NCI-H128 (cell line): Measurements from ENCODE around the gene ZNF785.
"Not testable (repeated sequence)": the region's sequence is repeated elsewhere in the genome, so short reads cannot be mapped to it uniquely, and the experiment has no call there.

Source experiments
- DNase-seq: peaks from one replicate; lab custom pipeline; 2025; ENCODE audit not compliant: unreplicated experiment; lab: John Stamatoyannopoulos, UW

Gene ZNF785

GRCh38 chr16:30602616-30603277 is 17.2 kb upstream of the ZNF785 start:
- no peak for DNase-seq

- DNase-seq = no peak
Observed at GRCh38 chr16:30601966-30602365, 16.5 kb upstream of the ZNF785 start.

GRCh38 chr16:30600929-30601328 is 15.4 kb upstream of the ZNF785 start:
- DNase-seq = no peak

GRCh38 chr16:30600215-30600614 is 14.7 kb upstream of the ZNF785 start:
- DNase-seq = no peak

- no peak for DNase-seq
Observed at GRCh38 chr16:30592871-30593270, 7.4 kb upstream of the ZNF785 start.

- not testable (repeated sequence) for DNase-seq
Observed at GRCh38 chr16:30590869-30591268, 5.4 kb upstream of the ZNF785 start.

- not testable (repeated sequence) for DNase-seq
Observed at GRCh38 chr16:30589582-30589981, 4.1 kb upstream of the ZNF785 start.

GRCh38 chr16:30588651-30589050 is 3.2 kb upstream of the ZNF785 start:
- no peak for DNase-seq

- DNase-seq = no peak
Observed at GRCh38 chr16:30585022-30585399, 486 bp downstream of the ZNF785 start.

- DNase-seq = no peak
Observed at GRCh38 chr16:30582611-30583340, 2.7 kb downstream of the ZNF785 start.

- no peak for DNase-seq
Observed at GRCh38 chr16:30581457-30581856, 4.0 kb downstream of the ZNF785 start.

GRCh38 chr16:30574678-30575077 is 10.8 kb downstream of the ZNF785 start:
- DNase-seq = no peak

- DNase-seq = peak; percentile 91
Observed at GRCh38 chr16:30571445-30572322, 13.8 kb downstream of the ZNF785 start, which contains the start of gene ZNF688. ZNF688 (minus strand) TSS chr16:30571714; CDS start chr16:30571629, 85 bp downstream.

GRCh38 chr16:30570636-30571444 is 14.7 kb downstream of the ZNF785 start:
- no peak for DNase-seq

- DNase-seq = no peak
Observed at GRCh38 chr16:30569746-30570635, 15.5 kb downstream of the ZNF785 start.

GRCh38 chr16:30569281-30569680 is 16.2 kb downstream of the ZNF785 start:
- DNase-seq = no peak

- no peak for DNase-seq
Observed at GRCh38 chr16:30567991-30568638, 17.4 kb downstream of the ZNF785 start.

GRCh38 chr16:30567160-30567990 is 18.1 kb downstream of the ZNF785 start:
- no peak for DNase-seq
